GM18951 (cell line): ENCODE results near the gene PIAS1.

ENCODE experiments used
- POLR2A ChIP-seq: IDR thresholded peaks from 4 replicates; pipeline ENCODE4 v1.6.1; 2011; ENCODE audit warnings: mild to moderate bottlenecking; ENCODE audit not compliant: insufficient read length, insufficient read depth; ENCODE audit errors: extremely low read depth
- in situ Hi-C: fragments of 300-500 bp; cut with MboI; formaldehyde crosslinking; loops from one replicate; pipeline ENCODE4 v1.12.0; 2022; ENCODE audit warnings: low sequenced_read_pairs, mixed read lengths, inconsistent platforms; ENCODE audit not compliant: unreplicated experiment

PIAS1 gene

GRCh38 chr15:68204776-68205557 is 150.9 kb downstream of the PIAS1 start, which contains the start of gene CALML4:
Gene CALML4, minus strand, starts transcription at chr15:68205332. Its CDS starts 85 bp downstream, at chr15:68205247.
- in situ Hi-C loops: no loop called here
- no peak for TF ChIP-seq POLR2A

- TF ChIP-seq POLR2A: no peak
- in situ Hi-C loops: no loop called here
Observed at GRCh38 chr15:68205558-68205944, 151.4 kb downstream of the PIAS1 start.

- TF ChIP-seq POLR2A: no peak
- in situ Hi-C loops: no loop called here
Observed at GRCh38 chr15:68205954-68206539, 151.9 kb downstream of the PIAS1 start.

GRCh38 chr15:68206711-68207151 is 152.6 kb downstream of the PIAS1 start:
- in situ Hi-C loops: no loop called here
- TF ChIP-seq POLR2A: no peak

- TF ChIP-seq POLR2A: no peak
- in situ Hi-C loops: no loop called here
Observed at GRCh38 chr15:68207176-68207935, 153.2 kb downstream of the PIAS1 start.

- in situ Hi-C loops: no loop called here
- TF ChIP-seq POLR2A: no peak
Observed at GRCh38 chr15:68208136-68208535, 154.0 kb downstream of the PIAS1 start.

GRCh38 chr15:68208636-68209240 is 154.6 kb downstream of the PIAS1 start:
- TF ChIP-seq POLR2A: no peak
- in situ Hi-C loops: no loop called here

- TF ChIP-seq POLR2A: no peak
- in situ Hi-C loops: no loop called here
Observed at GRCh38 chr15:68209272-68209671, 155.2 kb downstream of the PIAS1 start.

GRCh38 chr15:68209735-68210408 is 155.8 kb downstream of the PIAS1 start:
- in situ Hi-C loops: no loop called here
- no peak for TF ChIP-seq POLR2A

GRCh38 chr15:68210409-68210756 is 156.3 kb downstream of the PIAS1 start:
- TF ChIP-seq POLR2A: no peak
- in situ Hi-C loops: no loop called here

GRCh38 chr15:68210821-68211655 is 156.9 kb downstream of the PIAS1 start:
- in situ Hi-C loops: no loop called here

More at GRCh38 chr15:68210821-68211655, 156.9 kb downstream of the PIAS1 start:
- no peak for TF ChIP-seq POLR2A
